HepG2 (cell line): ENCODE measurements around the gene MAB21L4. TPM values are rescaled to one million over a fixed set of nuclear protein-coding genes. Genes with fewer than 3 reads are reported as not detected.
A peak's percentile ranks its signal among the peaks of the same experiment; 100 is the strongest.

Experiments
- ATAC-seq: fragments of 200-7000 bp; cut with Tn5 transposase; 3 replicates; pipeline ENCODE4 v1.9.1; 2020; ENCODE audit warnings: mild to moderate bottlenecking, moderate library complexity
- BruUV-seq: library from RNA; stranded (reverse); fragments of 400-500 nt; replicated peaks from 2 replicates; lab custom pipeline; 2021; lab: Mats Ljungman, UMichigan
- CTCF ChIA-PET: fragments of 300-600 bp; formaldehyde crosslinking; extraction: SDS; loops from one replicate; lab custom pipeline; 2021; ENCODE audit warnings: low total read pairs, inconsistent platforms, low intra/inter-chr PET ratio; lab: Yijun Ruan, JAX
- POLR2A ChIA-PET: fragments of 350-600 bp; sonication (Branson Sonifier 250); formaldehyde crosslinking; loops from one replicate; lab custom pipeline; 2020; ENCODE audit warnings: antibody characterized with exemption, inconsistent platforms; lab: Yijun Ruan, JAX
- DNase-seq: peaks from one replicate; pipeline ENCODE4 v3.0.0-alpha.2; 2015; ENCODE audit warnings: low spot score
- FAIRE-seq: peaks from 3 replicates; lab custom pipeline; 2011; peaks lifted over from hg19 to GRCh38; lab: Jason Lieb, UNC
- H2AFZ ChIP-seq: one replicate; pipeline ENCODE4 v1.6.1; 2011; ENCODE audit warnings: low read length, inconsistent platforms
- H3K27ac ChIP-seq: fragments of 300-600 bp; 3 replicates; pipeline ENCODE4 v1.8.0; 2011; ENCODE audit warnings: mixed run types, mild to moderate bottlenecking, mixed read lengths, low read length, inconsistent platforms; ENCODE audit not compliant: insufficient read depth; ENCODE audit errors: extremely low read length
- H3K27me3 ChIP-seq, 2 experiments: fragments of 200-600 bp in 1 of 2; 2 replicates in 1 of 2; 3 replicates in 1 of 2; pipeline versions ENCODE4 v1.6.0 to v1.8.0; 2011; ENCODE audit warnings: low read length in 2 of 2, mild to moderate bottlenecking in 2 of 2, moderate library complexity in 2 of 2, inconsistent platforms in 1 of 2; ENCODE audit not compliant: insufficient read depth in 2 of 2, control insufficient read depth in 1 of 2
- H3K36me3 ChIP-seq, 2 experiments: fragments of 200-600 bp in 1 of 2; replicated peaks in 1 of 2; 2 replicates in 1 of 2; 3 replicates in 1 of 2; pipeline versions ENCODE4 v1.5.1 to v1.8.0; 2011; ENCODE audit warnings: low read length in 2 of 2, inconsistent platforms in 1 of 2; ENCODE audit not compliant: insufficient read depth in 2 of 2, control insufficient read depth in 1 of 2
- H3K4me1 ChIP-seq: 2 replicates; pipeline ENCODE4 v1.5.1; 2012; ENCODE audit warnings: low read length, inconsistent platforms; ENCODE audit not compliant: insufficient read depth
- H3K4me2 ChIP-seq: 2 replicates; pipeline ENCODE4 v1.6.0; 2011; ENCODE audit warnings: low read depth, low read length, inconsistent platforms
- H3K4me3 ChIP-seq, 3 experiments: fragments of 200-600 bp in 1 of 3; sonication (generic), shearing (Covaris generic) in 1 of 3; replicated peaks in 1 of 3; 2 replicates each; pipeline ENCODE4 v1.5.1; 2011 to 2016; ENCODE audit warnings: low read length in 3 of 3, inconsistent platforms in 2 of 3, low read depth in 2 of 3, mild to moderate bottlenecking in 2 of 3, control low read depth in 1 of 3, mixed read lengths in 1 of 3; ENCODE audit not compliant: insufficient read depth in 1 of 3
- H3K79me2 ChIP-seq: one replicate; pipeline ENCODE4 v1.6.1; 2011; ENCODE audit warnings: low read length, inconsistent platforms; ENCODE audit not compliant: insufficient read depth
- H3K9ac ChIP-seq: 2 replicates; pipeline ENCODE4 v1.6.0; 2011; ENCODE audit warnings: mild to moderate bottlenecking, low read depth, low read length, inconsistent platforms; ENCODE audit not compliant: insufficient read depth
- H3K9me3 ChIP-seq: 2 replicates; pipeline ENCODE4 v1.5.1; 2012; ENCODE audit warnings: mild to moderate bottlenecking, low read length
- H4K20me1 ChIP-seq: 2 replicates; pipeline ENCODE4 v1.6.0; 2011; ENCODE audit warnings: inconsistent platforms, mild to moderate bottlenecking, low read length, moderate library complexity; ENCODE audit not compliant: insufficient read depth
- BHLHE40 ChIP-seq: IDR thresholded peaks from 2 replicates; pipeline ENCODE4 v1.6.1; 2011; ENCODE audit warnings: low read length, improper control_type of control experiment
- NR2C2 ChIP-seq: sonication (generic); formaldehyde crosslinking; IDR thresholded peaks from 2 replicates; pipeline ENCODE4 v1.4.0; 2020; ENCODE audit warnings: missing genetic modification reagents, mild to moderate bottlenecking, moderate library complexity, borderline replicate concordance
- PHF20 ChIP-seq: sonication (generic); formaldehyde crosslinking; IDR thresholded peaks from 2 replicates; pipeline ENCODE4 v1.5.0; 2020; ENCODE audit warnings: mild to moderate bottlenecking, missing genetic modification reagents
- ZNF629 ChIP-seq: sonication (generic); formaldehyde crosslinking; conservative IDR thresholded peaks from 2 replicates; pipeline ENCODE4 v1.5.0; 2020; ENCODE audit warnings: missing genetic modification reagents
- ZNF776 ChIP-seq: sonication (generic); formaldehyde crosslinking; IDR thresholded peaks from 2 replicates; pipeline ENCODE4 v1.4.0; 2020; ENCODE audit warnings: mild to moderate bottlenecking, missing genetic modification reagents
- WGBS: methylation state at CpG from one replicate; pipeline ENCODE4 v1.1.6; 2017; ENCODE audit warnings: low lambda C conversion rate; 5-methylcytosine and 5-hydroxymethylcytosine counted together
- in situ Hi-C: cut with HindIII; loops from 2 replicates; pipeline ENCODE4 v1.10.0; 2017; ENCODE audit warnings: low pct_unique_long_range_greater_than_20kb; ENCODE audit not compliant: extremely low pct_ligation_motif_present
- intact Hi-C: fragments of 100-400 bp; cut with micrococcal nuclease; formaldehyde crosslinking; loops from one replicate; pipeline ENCODE4 v1.10.0; 2022; ENCODE audit not compliant: unreplicated experiment
- polyA plus RNA-seq, 8 experiments: library from polyadenylated mRNA; depleted of rRNA in 3 of 8; stranded (reverse) in 7 of 8; unstranded in 1 of 8; fragments of >200 nt; fragmentation: Illumina TruSeq in 4 of 8; extraction: Trizol in 4 of 8; gene quantifications; 2 replicates each; pipeline versions ENCODE4 v1.2.1 to v1.2.3, GENCODE V29; 2011 to 2016; ENCODE audit warnings: low read depth in 4 of 8, missing spikeins in 1 of 8, mixed read lengths in 1 of 8; ENCODE audit not compliant: insufficient read depth in 1 of 8
- total RNA-seq, 5 experiments: library from RNA; depleted of rRNA; stranded (reverse); fragments of >200 nt; fragmentation: Illumina TruSeq; extraction: Trizol; gene quantifications; 2 replicates each; pipeline ENCODE4 v1.2.3, GENCODE V29; 2016; ENCODE audit warnings: low read depth in 1 of 5
- TF ChIP-seq, protein P1 (sequence below), 2 experiments: IDR thresholded peaks; 2 replicates each; pipeline ENCODE4 v1.6.1; 2011 to 2012; ENCODE audit warnings: low read length in 2 of 2, borderline replicate concordance in 1 of 2, low read depth in 1 of 2, mild to moderate bottlenecking in 1 of 2, moderate library complexity in 1 of 2
- TF ChIP-seq, protein P2 (sequence below): sonication (generic); formaldehyde crosslinking; IDR thresholded peaks from 2 replicates; pipeline ENCODE4 v1.4.0; 2020; ENCODE audit warnings: missing genetic modification reagents
- TF ChIP-seq, protein P3 (sequence below): sonication (generic); formaldehyde crosslinking; IDR thresholded peaks from 2 replicates; pipeline ENCODE4 v1.5.1; 2020; ENCODE audit warnings: mild to moderate bottlenecking, missing genetic modification reagents, moderate library complexity

Gene MAB21L4
- total and polyA plus RNA-seq, 2 of the 13 experiments (the other 11 are each of a cell fraction or from before 2014, with no cell fraction given) = 3.0 to 14.0 TPM

DNA sequence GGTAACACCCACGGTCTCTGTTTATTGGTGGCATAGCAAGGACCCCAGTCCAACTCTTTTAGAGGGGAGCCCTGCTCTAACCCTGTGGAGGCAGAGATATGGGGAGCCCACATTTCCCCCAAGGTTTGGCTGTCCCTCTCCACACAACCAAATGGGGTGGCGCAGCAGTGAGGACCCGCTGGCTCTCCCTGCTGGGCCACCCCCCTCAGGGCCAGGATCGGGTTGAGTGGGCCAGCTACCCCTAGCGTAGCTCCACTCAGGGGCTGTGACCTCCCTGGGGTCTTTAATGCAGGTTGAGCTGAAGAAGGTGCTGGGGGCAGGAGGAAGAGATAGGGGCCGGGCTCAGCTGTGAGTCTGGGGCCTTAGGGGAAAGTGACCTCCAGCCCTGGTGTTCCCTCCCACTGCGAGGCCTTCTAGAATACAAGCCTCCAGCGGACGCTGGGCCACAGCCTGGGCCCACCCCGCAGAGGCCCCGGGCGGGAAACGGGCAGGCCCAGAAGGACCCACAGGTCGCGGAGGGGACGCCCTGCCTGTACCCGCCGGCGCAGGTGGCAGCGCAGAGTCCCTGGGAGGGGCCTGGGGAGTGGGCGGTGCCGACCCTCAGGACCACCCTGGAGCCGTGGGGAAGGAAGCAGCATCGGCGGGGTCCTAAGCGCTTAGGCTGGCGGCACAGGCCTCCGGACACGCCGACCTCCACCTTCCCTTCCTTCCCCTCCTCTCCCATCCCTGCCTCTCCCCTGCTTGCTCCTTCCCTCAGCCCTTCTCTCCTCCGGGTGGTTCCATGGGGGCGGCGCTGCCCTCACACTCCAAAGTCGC, 19.8 kb upstream of the MAB21L4 start:
- ATAC-seq = no peak
- TF ChIP-seq, protein P1, sequence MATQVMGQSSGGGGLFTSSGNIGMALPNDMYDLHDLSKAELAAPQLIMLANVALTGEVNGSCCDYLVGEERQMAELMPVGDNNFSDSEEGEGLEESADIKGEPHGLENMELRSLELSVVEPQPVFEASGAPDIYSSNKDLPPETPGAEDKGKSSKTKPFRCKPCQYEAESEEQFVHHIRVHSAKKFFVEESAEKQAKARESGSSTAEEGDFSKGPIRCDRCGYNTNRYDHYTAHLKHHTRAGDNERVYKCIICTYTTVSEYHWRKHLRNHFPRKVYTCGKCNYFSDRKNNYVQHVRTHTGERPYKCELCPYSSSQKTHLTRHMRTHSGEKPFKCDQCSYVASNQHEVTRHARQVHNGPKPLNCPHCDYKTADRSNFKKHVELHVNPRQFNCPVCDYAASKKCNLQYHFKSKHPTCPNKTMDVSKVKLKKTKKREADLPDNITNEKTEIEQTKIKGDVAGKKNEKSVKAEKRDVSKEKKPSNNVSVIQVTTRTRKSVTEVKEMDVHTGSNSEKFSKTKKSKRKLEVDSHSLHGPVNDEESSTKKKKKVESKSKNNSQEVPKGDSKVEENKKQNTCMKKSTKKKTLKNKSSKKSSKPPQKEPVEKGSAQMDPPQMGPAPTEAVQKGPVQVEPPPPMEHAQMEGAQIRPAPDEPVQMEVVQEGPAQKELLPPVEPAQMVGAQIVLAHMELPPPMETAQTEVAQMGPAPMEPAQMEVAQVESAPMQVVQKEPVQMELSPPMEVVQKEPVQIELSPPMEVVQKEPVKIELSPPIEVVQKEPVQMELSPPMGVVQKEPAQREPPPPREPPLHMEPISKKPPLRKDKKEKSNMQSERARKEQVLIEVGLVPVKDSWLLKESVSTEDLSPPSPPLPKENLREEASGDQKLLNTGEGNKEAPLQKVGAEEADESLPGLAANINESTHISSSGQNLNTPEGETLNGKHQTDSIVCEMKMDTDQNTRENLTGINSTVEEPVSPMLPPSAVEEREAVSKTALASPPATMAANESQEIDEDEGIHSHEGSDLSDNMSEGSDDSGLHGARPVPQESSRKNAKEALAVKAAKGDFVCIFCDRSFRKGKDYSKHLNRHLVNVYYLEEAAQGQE (IDR thresholded peaks at IDR 0.05; ENCODE audit: borderline replicate concordance in 1 of 2, low read depth in 1 of 2, low read length in 2 of 2) = no peak
- TF ChIP-seq ZNF776 (peak; percentile 41; the same call in 1 of the 2 replicates), PHF20 (no peak), BHLHE40 (no peak), NR2C2 (CRISPR knock-in tag) (no peak), ZNF629 (CRISPR knock-in tag) (peak; percentile 63; the same call in 1 of the 2 replicates)
- TF ChIP-seq, protein P2, sequence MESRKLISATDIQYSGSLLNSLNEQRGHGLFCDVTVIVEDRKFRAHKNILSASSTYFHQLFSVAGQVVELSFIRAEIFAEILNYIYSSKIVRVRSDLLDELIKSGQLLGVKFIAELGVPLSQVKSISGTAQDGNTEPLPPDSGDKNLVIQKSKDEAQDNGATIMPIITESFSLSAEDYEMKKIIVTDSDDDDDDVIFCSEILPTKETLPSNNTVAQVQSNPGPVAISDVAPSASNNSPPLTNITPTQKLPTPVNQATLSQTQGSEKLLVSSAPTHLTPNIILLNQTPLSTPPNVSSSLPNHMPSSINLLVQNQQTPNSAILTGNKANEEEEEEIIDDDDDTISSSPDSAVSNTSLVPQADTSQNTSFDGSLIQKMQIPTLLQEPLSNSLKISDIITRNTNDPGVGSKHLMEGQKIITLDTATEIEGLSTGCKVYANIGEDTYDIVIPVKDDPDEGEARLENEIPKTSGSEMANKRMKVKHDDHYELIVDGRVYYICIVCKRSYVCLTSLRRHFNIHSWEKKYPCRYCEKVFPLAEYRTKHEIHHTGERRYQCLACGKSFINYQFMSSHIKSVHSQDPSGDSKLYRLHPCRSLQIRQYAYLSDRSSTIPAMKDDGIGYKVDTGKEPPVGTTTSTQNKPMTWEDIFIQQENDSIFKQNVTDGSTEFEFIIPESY (CRISPR knock-in tag) = 0 out of 2 replicates have a peak, but pooled peaks have one; percentile 39
- TF ChIP-seq, protein P3, sequence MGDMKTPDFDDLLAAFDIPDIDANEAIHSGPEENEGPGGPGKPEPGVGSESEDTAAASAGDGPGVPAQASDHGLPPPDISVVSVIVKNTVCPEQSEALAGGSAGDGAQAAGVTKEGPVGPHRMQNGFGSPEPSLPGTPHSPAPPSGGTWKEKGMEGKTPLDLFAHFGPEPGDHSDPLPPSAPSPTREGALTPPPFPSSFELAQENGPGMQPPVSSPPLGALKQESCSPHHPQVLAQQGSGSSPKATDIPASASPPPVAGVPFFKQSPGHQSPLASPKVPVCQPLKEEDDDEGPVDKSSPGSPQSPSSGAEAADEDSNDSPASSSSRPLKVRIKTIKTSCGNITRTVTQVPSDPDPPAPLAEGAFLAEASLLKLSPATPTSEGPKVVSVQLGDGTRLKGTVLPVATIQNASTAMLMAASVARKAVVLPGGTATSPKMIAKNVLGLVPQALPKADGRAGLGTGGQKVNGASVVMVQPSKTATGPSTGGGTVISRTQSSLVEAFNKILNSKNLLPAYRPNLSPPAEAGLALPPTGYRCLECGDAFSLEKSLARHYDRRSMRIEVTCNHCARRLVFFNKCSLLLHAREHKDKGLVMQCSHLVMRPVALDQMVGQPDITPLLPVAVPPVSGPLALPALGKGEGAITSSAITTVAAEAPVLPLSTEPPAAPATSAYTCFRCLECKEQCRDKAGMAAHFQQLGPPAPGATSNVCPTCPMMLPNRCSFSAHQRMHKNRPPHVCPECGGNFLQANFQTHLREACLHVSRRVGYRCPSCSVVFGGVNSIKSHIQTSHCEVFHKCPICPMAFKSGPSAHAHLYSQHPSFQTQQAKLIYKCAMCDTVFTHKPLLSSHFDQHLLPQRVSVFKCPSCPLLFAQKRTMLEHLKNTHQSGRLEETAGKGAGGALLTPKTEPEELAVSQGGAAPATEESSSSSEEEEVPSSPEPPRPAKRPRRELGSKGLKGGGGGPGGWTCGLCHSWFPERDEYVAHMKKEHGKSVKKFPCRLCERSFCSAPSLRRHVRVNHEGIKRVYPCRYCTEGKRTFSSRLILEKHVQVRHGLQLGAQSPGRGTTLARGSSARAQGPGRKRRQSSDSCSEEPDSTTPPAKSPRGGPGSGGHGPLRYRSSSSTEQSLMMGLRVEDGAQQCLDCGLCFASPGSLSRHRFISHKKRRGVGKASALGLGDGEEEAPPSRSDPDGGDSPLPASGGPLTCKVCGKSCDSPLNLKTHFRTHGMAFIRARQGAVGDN (CRISPR knock-in tag) = peak; percentile 17
- no TSS peak for BruUV-seq
- Histone ChIP-seq H3K27ac (no peak overlapping the region), H3K9ac (no peak overlapping the region), H3K79me2 (no peaks in the 10 kb centered on the region), H4K20me1 (no peaks in the 10 kb centered on the region), H2AFZ (no peak overlapping the region), H3K4me2 (no peak overlapping the region), H3K4me3 (no peak overlapping the region), H3K4me1 (peaks cover 40% of the 10 kb centered on the region), H3K9me3 (no peaks in the 10 kb centered on the region), H3K27me3 (peaks cover 18 to 74% of the 10 kb centered on the region in 2 experiments; a peak in 4 of 5 replicates), H3K36me3 (no peaks in the 10 kb centered on the region)
- ChIA-PET CTCF (interaction anchor here (2.6 to 3.0 kb wide), 3 partner anchors 59 to 75 kb away, joined by 15 to 25 read pairs (median 20); no protein-coding TSS in a partner anchor), POLR2A (no interaction called here)
- WGBS = 70% methylated on average over 25 of the region's 34 CpGs
- FAIRE-seq = no peak
- intact Hi-C loops = no loop called here
- in situ Hi-C loops = loop anchor here (5.0 kb wide), 1 partner anchor 72 kb away; no protein-coding TSS in a partner anchor
- no peak for DNase-seq
